ENCODE results near the gene PPIH. TPM values are rescaled to one million over a fixed set of nuclear protein-coding genes. Genes with fewer than 3 reads are reported as not detected.
A peak's percentile ranks its signal among the peaks of the same experiment; 100 is the strongest.

Gene PPIH
- total and polyA plus RNA-seq, 10 of the 15 experiments (the other 5 are each of a cell fraction or from before 2014, with no cell fraction given) = 75.1 to 172 (median 122) TPM

DNA sequence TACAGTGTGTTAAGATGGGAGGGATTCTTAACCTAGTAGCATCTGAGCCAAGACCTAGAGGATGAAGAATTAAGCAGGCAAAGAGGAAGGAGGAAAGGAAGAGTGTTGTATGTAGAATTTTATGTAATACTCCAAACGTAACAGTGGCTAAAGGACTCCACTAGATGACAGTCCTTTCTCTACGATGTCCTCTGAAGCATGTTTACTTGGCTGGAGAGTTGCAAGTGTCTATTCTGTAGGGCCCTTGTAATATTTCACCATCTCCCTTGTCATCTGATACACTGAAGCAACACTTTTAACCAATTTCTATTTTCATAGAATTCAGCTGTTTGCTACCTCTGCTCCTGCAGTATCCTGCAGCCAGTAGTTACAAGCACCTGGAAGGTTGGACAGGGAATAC lies 21.8 kb downstream of the PPIH start:
- TF ChIP-seq, protein P1, sequence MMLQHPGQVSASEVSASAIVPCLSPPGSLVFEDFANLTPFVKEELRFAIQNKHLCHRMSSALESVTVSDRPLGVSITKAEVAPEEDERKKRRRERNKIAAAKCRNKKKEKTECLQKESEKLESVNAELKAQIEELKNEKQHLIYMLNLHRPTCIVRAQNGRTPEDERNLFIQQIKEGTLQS (IDR thresholded peaks at IDR 0.05; ENCODE audit: borderline replicate concordance, extremely low read depth, low read depth, low read length) = no peak
- TF ChIP-seq PAX5 (IDR thresholded peaks at IDR 0.05; ENCODE audit: borderline replicate concordance, low read depth, low read length) (no peak), SRF (IDR thresholded peaks at IDR 0.05; ENCODE audit: low read depth in 2 of 2, low read length in 2 of 2) (no peak), CBX5 (IDR thresholded peaks at IDR 0.05; ENCODE audit: low read depth) (no peak)
- TF ChIP-seq, protein P2, sequence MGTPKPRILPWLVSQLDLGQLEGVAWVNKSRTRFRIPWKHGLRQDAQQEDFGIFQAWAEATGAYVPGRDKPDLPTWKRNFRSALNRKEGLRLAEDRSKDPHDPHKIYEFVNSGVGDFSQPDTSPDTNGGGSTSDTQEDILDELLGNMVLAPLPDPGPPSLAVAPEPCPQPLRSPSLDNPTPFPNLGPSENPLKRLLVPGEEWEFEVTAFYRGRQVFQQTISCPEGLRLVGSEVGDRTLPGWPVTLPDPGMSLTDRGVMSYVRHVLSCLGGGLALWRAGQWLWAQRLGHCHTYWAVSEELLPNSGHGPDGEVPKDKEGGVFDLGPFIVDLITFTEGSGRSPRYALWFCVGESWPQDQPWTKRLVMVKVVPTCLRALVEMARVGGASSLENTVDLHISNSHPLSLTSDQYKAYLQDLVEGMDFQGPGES (IDR thresholded peaks at IDR 0.05) = no peak
- no peak for DNase-seq (ENCODE audit: low read depth, low spot score)
- Histone ChIP-seq H3K4me3 (peak overlapping the region; percentile 78; the same call in 1 of the 2 replicates), H3K36me3 (ENCODE audit: control insufficient read depth in 2 of 2, insufficient read depth in 2 of 2, low read length in 1 of 2) (peaks cover 2 to 14% of the 10 kb centered on the region in 2 experiments), H3K9ac (ENCODE audit: control insufficient read depth, insufficient read depth, low read length) (no peak overlapping the region), H3K4me2 (ENCODE audit: control insufficient read depth, insufficient read depth) (peak overlapping the region; percentile 90), H3K27me3 (replicated peaks in 1 of 2; ENCODE audit: control insufficient read depth in 2 of 2, insufficient read depth in 2 of 2, low read length in 1 of 2) (no peaks in the 10 kb centered on the region), H3K4me1 (ENCODE audit: control insufficient read depth, insufficient read depth, low read length) (peaks cover 7% of the 10 kb centered on the region; the same call in 1 of the 2 replicates), H3K79me2 (ENCODE audit: control insufficient read depth, insufficient read depth, low read length) (peaks cover 46% of the 10 kb centered on the region), H4K20me1 (ENCODE audit: control insufficient read depth, insufficient read depth) (peaks cover 3% of the 10 kb centered on the region), H2AFZ (ENCODE audit: control insufficient read depth, low read depth, low read length) (no peak overlapping the region), H3K9me3 (replicated peaks; ENCODE audit: control insufficient read depth, insufficient read depth, low read length) (no peaks in the 10 kb centered on the region), H3K27ac (ENCODE audit: control insufficient read depth, insufficient read depth) (no peak overlapping the region)
- ChIA-PET POLR2A (interaction anchor here (1.0 to 2.2 kb wide), 5 partner anchors 8 to 137 kb away, joined by 3 to 7 read pairs (median 6); partner anchors contain the start of genes ERMAP, PPIH and SVBP), SMC1A (ENCODE audit: uncharacterized antibody, unreplicated experiment) (interaction anchor here (0.8 to 1.4 kb wide), 3 partner anchors 10 to 400 kb away, joined by 3 to 8 read pairs (median 3); no protein-coding TSS in a partner anchor), RAD21 (ENCODE audit: unreplicated experiment) (interaction anchor here (2.1 to 4.3 kb wide), 3 partner anchors 12 to 393 kb away, joined by 8 to 24 read pairs (median 15); partner anchors contain the start of genes C1orf50 and P3H1), CTCF (interaction anchor here (1.2 to 2.1 kb wide), 3 partner anchors 10 to 233 kb away, joined by 3 to 11 read pairs (median 5); no protein-coding TSS in a partner anchor)
- no peak for FAIRE-seq
- in situ Hi-C loops (cut with MboI) = no loop called here
- intact Hi-C loops (cut with micrococcal nuclease; ENCODE audit: unreplicated experiment) = loop anchor here (5.0 kb wide), 4 partner anchors 87 to 277 kb away; partner anchors contain the start of genes C1orf50, CCDC30, P3H1 and SLC2A1
- no peak for ATAC-seq
- WGBS (ENCODE audit: insufficient coverage, insufficient replicate concordance, low lambda C conversion rate, missing lambda C conversion rate) = 100% methylated on average over 2 of the region's 2 CpGs
- BruUV-seq (replicated peaks) = no TSS peak
